Gastrocnemius medialis (tissue), 4 donors: ENCODE measurements around the gene CD28. TPM values are rescaled to one million over a fixed set of nuclear protein-coding genes. Genes with fewer than 3 reads are reported as not detected.

Experiments used
- ATAC-seq, 2 donors: fragments of 150-250 bp; one replicate each; pipeline ENCODE4 v1.9.1; 2016
- DNase-seq, 2 donors: peaks; one replicate each; pipeline ENCODE4 v3.0.0-alpha.2; 2019
- H3K27ac ChIP-seq, 4 donors: fragments of 200-600 bp; sonication (generic); 1 replicate in 1 of 4; 2 replicates in 3 of 4; pipeline ENCODE4 v1.5.1; 2016 to 2018; ENCODE audit warnings: mild to moderate bottlenecking in 2 of 4, moderate library complexity in 1 of 4
- H3K27me3 ChIP-seq, 3 donors: fragments of 200-600 bp; sonication (generic) in 2 of 3; 1 replicate in 1 of 3; 2 replicates in 2 of 3; pipeline versions ENCODE4 v1.5.1 to v1.6.0; 2016 to 2019; ENCODE audit warnings: mild to moderate bottlenecking in 1 of 3, moderate library complexity in 1 of 3
- H3K36me3 ChIP-seq, 2 donors: fragments of 200-600 bp; sonication (generic) in 1 of 2; one replicate each; pipeline ENCODE4 v1.5.1; 2017 to 2018
- H3K4me1 ChIP-seq, 2 donors: fragments of 200-600 bp; sonication (generic) in 1 of 2; one replicate each; pipeline ENCODE4 v1.5.1; 2016 to 2017; ENCODE audit warnings: mild to moderate bottlenecking in 2 of 2
- H3K4me3 ChIP-seq, 4 donors: fragments of 200-600 bp; sonication (generic) in 3 of 4; 1 replicate in 1 of 4; 2 replicates in 3 of 4; pipeline ENCODE4 v1.5.1; 2016 to 2019; ENCODE audit warnings: mild to moderate bottlenecking in 2 of 4
- H3K9me3 ChIP-seq, 3 donors: fragments of 200-600 bp; sonication (generic) in 2 of 3; 1 replicate in 1 of 3; 2 replicates in 2 of 3; pipeline ENCODE4 v1.5.1; 2016 to 2019
- POLR2A ChIP-seq, 2 donors: fragments of 450-650 bp; IDR thresholded peaks; one replicate each; pipeline ENCODE4 v1.6.1; 2017; ENCODE audit warnings: antibody characterized with exemption in 2 of 2, mild to moderate bottlenecking in 2 of 2, moderate library complexity in 2 of 2
- in situ Hi-C, 4 donors: fragments of 200-750 bp; cut with MboI; loops; one replicate each; pipeline versions ENCODE4 v1.15.0 to v1.8.0; 2017; ENCODE audit warnings: low sequenced_read_pairs in 4 of 4
- intact Hi-C: fragments of 100-400 bp; cut with DNase I; formaldehyde crosslinking; loops from one replicate; pipeline ENCODE4 v1.15.1; 2023; ENCODE audit warnings: low total_unique reads
- total RNA-seq, 4 donors: library from RNA; depleted of rRNA; stranded (reverse); fragments of >200 nt; gene quantifications; one replicate each; pipeline versions ENCODE4 v1.1.0 to v1.2.3, GENCODE V29; 2016
- TF ChIP-seq, protein P1 (sequence below), 5 experiments: fragments of 450-650 bp in 3 of 5; fragments of 200-600 bp in 2 of 5; sonication (generic) in 2 of 5; IDR thresholded peaks in 4 of 5; conservative IDR thresholded peaks in 1 of 5; 1 replicate in 4 of 5; 2 replicates in 1 of 5; pipeline ENCODE4 v1.5.1; 2016 to 2019; ENCODE audit warnings: antibody characterized with exemption in 5 of 5, mild to moderate bottlenecking in 3 of 5, moderate library complexity in 3 of 5

The CD28 gene
- total RNA-seq, 4 donors from 2014 or later: 0.07 to 0.31 (median 0.09) TPM; not detected in 1

DNA sequence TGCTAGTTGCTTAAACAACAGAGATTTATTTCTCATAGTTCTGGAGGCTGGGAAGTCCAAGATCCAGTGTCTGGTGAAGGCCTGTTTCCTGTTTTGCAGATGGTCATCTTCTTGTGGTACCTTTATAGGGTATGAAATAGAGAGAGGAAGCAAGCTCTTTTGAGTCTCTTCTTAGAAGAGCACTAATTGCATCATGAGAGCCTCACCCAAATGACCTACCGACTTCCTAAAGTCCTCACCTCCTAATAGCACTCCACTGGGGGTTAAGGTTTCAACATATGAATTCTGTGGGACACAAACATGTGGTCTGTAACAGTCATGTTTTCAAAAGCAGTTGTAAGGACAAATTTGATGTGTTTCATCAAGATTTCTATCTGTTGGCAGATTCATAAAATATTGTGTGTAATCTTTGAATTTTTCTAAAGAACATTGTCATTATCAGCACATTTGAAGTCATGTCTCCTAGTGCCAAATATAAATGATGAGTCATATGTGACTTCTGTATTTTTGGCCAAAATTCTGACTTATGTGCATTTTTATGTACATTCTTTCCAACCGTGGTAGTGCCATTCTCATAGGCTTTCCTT, 45.3 kb downstream of the CD28 start:
- in situ Hi-C loops: no loop called here
- Histone ChIP-seq H3K4me3 (no peak overlapping the region), H3K9me3 (peaks cover 0 to 8% (median 0%) of the 10 kb centered on the region in 3 donors), H3K27me3 (no peaks in the 10 kb centered on the region), H3K4me1 (no peaks in the 10 kb centered on the region), H3K27ac (no peak overlapping the region), H3K36me3 (no peaks in the 10 kb centered on the region)
- intact Hi-C loops: no loop called here
- no peak for ATAC-seq
- no peak for DNase-seq
- TF ChIP-seq POLR2A (IDR thresholded peaks at IDR 0.05): no peak
- TF ChIP-seq, protein P1, sequence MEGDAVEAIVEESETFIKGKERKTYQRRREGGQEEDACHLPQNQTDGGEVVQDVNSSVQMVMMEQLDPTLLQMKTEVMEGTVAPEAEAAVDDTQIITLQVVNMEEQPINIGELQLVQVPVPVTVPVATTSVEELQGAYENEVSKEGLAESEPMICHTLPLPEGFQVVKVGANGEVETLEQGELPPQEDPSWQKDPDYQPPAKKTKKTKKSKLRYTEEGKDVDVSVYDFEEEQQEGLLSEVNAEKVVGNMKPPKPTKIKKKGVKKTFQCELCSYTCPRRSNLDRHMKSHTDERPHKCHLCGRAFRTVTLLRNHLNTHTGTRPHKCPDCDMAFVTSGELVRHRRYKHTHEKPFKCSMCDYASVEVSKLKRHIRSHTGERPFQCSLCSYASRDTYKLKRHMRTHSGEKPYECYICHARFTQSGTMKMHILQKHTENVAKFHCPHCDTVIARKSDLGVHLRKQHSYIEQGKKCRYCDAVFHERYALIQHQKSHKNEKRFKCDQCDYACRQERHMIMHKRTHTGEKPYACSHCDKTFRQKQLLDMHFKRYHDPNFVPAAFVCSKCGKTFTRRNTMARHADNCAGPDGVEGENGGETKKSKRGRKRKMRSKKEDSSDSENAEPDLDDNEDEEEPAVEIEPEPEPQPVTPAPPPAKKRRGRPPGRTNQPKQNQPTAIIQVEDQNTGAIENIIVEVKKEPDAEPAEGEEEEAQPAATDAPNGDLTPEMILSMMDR (IDR thresholded peaks at IDR 0.05 in 4 of 5, conservative IDR thresholded peaks at IDR 0.05 in 1 of 5): no peak

DNA sequence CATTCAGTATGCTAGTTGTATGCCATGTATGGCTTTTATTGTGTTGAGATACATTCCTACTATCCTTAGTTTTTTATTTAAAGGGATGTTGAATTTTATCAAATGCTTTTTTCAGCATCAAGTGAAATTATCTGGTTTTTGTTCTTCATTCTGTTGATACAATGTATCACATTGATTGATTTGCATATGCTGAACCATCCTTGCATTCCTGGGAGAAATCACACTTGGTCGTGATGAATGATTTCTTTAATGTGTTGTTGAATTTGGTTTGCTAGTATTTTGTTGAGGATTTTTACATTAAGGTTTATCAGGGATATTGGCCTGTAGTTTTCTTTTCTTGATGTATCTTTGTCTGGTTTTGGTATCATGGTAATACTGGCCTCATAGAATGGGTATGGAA, 49.7 kb downstream of the CD28 start:
- no peak for DNase-seq
- TF ChIP-seq POLR2A (IDR thresholded peaks at IDR 0.05): no peak
- TF ChIP-seq, protein P1 (IDR thresholded peaks at IDR 0.05 in 4 of 5, conservative IDR thresholded peaks at IDR 0.05 in 1 of 5): no peak
- no peaks in the 10 kb centered on the region for H3K27me3 ChIP-seq
- H3K36me3 ChIP-seq: no peaks in the 10 kb centered on the region
- no peak overlapping the region for H3K27ac ChIP-seq
- peaks cover 0 to 8% (median 0%) of the 10 kb centered on the region in 3 donors for H3K9me3 ChIP-seq
- intact Hi-C loops (no loop called here), in situ Hi-C loops (no loop called here)
- peak overlapping the region in 1 of 4 donors; percentile 7 for H3K4me3 ChIP-seq
- no peak for ATAC-seq
- peaks cover 0 to 5% of the 10 kb centered on the region in 2 donors for H3K4me1 ChIP-seq

DNA sequence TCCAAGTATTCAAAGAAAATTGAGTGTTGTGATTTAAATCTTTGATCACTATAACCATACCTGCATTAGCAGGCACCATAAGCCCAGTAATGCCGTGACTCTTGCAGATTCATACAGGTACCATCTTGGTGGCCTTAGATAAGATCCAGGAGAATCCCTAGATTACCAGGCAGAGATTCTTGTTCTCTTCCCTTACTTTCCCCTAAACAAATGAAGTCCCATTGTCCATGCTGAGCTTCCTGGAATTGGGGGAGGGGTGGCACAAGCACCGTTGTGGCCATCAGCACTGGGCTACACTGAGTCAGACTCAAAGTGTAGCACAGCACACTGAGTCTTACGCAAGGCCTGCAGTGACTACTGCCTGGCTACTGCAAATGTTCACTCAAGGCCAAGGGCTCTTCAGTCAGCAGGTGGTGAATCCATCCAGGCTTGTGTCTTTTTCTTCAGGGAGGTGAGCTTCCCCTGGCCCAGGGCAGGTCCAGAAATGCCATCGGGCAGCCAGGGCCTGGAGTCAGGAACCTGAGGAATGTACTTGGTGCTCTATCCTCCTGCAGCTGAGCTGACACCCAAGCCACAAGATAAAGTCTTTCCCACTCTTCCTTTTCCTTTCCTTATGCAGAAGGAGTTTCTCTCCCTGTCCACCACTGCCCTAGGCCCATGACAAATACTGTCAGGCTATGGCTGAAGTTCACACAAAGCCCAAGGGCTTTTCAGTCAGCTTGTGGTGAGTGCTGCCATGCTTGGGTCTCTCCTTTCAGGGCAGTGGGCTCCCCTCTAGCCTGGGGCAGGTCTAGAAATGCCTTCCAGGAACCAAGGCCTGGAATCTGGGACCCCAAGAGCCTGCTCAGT, 52.6 kb downstream of the CD28 start:
- no peak overlapping the region for H3K4me3 ChIP-seq
- H3K4me1 ChIP-seq: peaks cover 0 to 14% of the 10 kb centered on the region in 2 donors
- in situ Hi-C loops: no loop called here
- peak; percentile 77 for ATAC-seq
- DNase-seq: peak in 1 of 2 donors; percentile 30
- TF ChIP-seq, protein P1 (IDR thresholded peaks at IDR 0.05 in 4 of 5, conservative IDR thresholded peaks at IDR 0.05 in 1 of 5): no peak
- no peaks in the 10 kb centered on the region for H3K27me3 ChIP-seq
- H3K27ac ChIP-seq: peak overlapping the region in 2 of 4 donors; percentile 13 to 41
- intact Hi-C loops: no loop called here
- H3K36me3 ChIP-seq: no peaks in the 10 kb centered on the region
- peaks cover 0 to 8% (median 0%) of the 10 kb centered on the region in 3 donors for H3K9me3 ChIP-seq

DNA sequence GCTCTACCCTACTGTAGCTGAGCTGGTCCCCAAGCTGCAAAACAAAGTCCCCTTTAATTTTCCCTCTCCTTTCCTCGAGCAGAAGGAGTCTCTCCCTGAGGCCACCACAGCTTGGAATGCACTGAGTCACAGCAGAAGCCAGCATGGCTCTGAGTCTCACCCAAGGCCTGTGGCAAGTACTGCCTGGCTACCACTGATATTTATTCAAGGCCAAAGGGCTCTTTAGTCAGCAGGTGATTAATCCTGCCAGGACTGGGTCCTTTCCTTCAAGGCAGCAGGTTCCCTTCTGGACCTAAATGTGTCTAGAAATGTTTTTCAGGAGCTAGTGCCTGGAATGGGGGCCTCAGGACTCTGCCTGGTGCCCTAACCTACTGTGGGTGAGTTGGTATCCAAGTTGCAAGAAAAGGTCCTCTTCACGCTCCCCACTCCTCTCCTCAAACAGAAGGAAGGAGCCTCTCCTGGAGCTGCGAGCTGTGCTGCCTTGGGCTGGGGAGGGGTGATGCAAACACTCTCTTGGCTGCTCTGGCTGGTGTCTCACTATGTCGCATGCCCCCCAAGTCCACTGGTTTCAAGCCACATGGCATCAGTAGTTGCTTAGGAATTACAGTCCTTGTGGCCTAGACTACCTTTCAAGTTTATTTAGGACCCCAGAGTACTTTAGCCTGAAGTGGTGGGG, 53.4 kb downstream of the CD28 start:
- no peak overlapping the region for H3K4me3 ChIP-seq
- H3K27ac ChIP-seq: peak overlapping the region in 2 of 4 donors; percentile 13 to 41
- peak; percentile 49 to 58 for ATAC-seq
- no peaks in the 10 kb centered on the region for H3K27me3 ChIP-seq
- TF ChIP-seq, protein P1 (IDR thresholded peaks at IDR 0.05 in 4 of 5, conservative IDR thresholded peaks at IDR 0.05 in 1 of 5): no peak
- TF ChIP-seq POLR2A (IDR thresholded peaks at IDR 0.05): no peak
- intact Hi-C loops (no loop called here), in situ Hi-C loops (no loop called here)
- H3K36me3 ChIP-seq: no peaks in the 10 kb centered on the region
- DNase-seq: no peak
- H3K9me3 ChIP-seq: peaks cover 0 to 8% (median 0%) of the 10 kb centered on the region in 3 donors
- H3K4me1 ChIP-seq: peaks cover 0 to 14% of the 10 kb centered on the region in 2 donors
